RPMI7951 (cell line): ENCODE measurements around the gene GIMAP8. TPM values are rescaled to one million over a fixed set of nuclear protein-coding genes. Genes with fewer than 3 reads are reported as not detected.

Experiments used
- DNase-seq: peaks from one replicate; pipeline ENCODE4 v3.0.0-alpha.2; 2012; ENCODE audit warnings: low read depth
- total RNA-seq: library from RNA; depleted of rRNA; stranded (reverse); fragments of >200 nt; shearing (Covaris generic); gene quantifications from 2 replicates; pipeline ENCODE4 v1.2.3, GENCODE V29; 2014

The GIMAP8 gene
- total RNA-seq, 1 experiment from 2014 or later, result 0.12 TPM

- DNase-seq, result no peak
Observed at GRCh38 chr7:150411606-150412005, 38.8 kb upstream of the GIMAP8 start.

GRCh38 chr7:150412016-150412415 lies 38.4 kb upstream of the GIMAP8 start:
- no peak for DNase-seq

GRCh38 chr7:150412518-150413488 lies 37.6 kb upstream of the GIMAP8 start:
- no peak for DNase-seq

GRCh38 chr7:150413640-150414081 lies 36.8 kb upstream of the GIMAP8 start:
- no peak for DNase-seq

GRCh38 chr7:150415161-150416153 lies 35.0 kb upstream of the GIMAP8 start:
- no peak for DNase-seq

GRCh38 chr7:150417239-150417638 lies 33.2 kb upstream of the GIMAP8 start:
- no peak for DNase-seq

- DNase-seq, result no peak
Observed at GRCh38 chr7:150417863-150418262, 32.6 kb upstream of the GIMAP8 start.

- no peak for DNase-seq
Observed at GRCh38 chr7:150420242-150420641, 30.2 kb upstream of the GIMAP8 start.

GRCh38 chr7:150420987-150421674 lies 29.3 kb upstream of the GIMAP8 start:
- peak; percentile 77 for DNase-seq

GRCh38 chr7:150421831-150422230 lies 28.6 kb upstream of the GIMAP8 start:
- DNase-seq, result no peak

GRCh38 chr7:150425670-150426069 lies 24.8 kb upstream of the GIMAP8 start:
- DNase-seq, result no peak

- peak; percentile 99 for DNase-seq
Observed at GRCh38 chr7:150428671-150429451, 21.6 kb upstream of the GIMAP8 start.

GRCh38 chr7:150429699-150430098 lies 20.7 kb upstream of the GIMAP8 start:
- no peak for DNase-seq

- no peak for DNase-seq
Observed at GRCh38 chr7:150430465-150431085, 19.9 kb upstream of the GIMAP8 start.

GRCh38 chr7:150431839-150432658 lies 18.4 kb upstream of the GIMAP8 start:
- DNase-seq, result no peak

- no peak for DNase-seq
Observed at GRCh38 chr7:150432915-150433892, 17.2 kb upstream of the GIMAP8 start.

GRCh38 chr7:150434240-150434639 lies 16.2 kb upstream of the GIMAP8 start:
- no peak for DNase-seq

GRCh38 chr7:150435047-150435389 lies 15.4 kb upstream of the GIMAP8 start:
- no peak for DNase-seq
